NCI-H748 (cell line): ENCODE data around the gene LMNTD2.

Source experiments
- DNase-seq: peaks from one replicate; lab custom pipeline; 2025; ENCODE audit not compliant: unreplicated experiment; lab: John Stamatoyannopoulos, UW

Gene LMNTD2

DNA sequence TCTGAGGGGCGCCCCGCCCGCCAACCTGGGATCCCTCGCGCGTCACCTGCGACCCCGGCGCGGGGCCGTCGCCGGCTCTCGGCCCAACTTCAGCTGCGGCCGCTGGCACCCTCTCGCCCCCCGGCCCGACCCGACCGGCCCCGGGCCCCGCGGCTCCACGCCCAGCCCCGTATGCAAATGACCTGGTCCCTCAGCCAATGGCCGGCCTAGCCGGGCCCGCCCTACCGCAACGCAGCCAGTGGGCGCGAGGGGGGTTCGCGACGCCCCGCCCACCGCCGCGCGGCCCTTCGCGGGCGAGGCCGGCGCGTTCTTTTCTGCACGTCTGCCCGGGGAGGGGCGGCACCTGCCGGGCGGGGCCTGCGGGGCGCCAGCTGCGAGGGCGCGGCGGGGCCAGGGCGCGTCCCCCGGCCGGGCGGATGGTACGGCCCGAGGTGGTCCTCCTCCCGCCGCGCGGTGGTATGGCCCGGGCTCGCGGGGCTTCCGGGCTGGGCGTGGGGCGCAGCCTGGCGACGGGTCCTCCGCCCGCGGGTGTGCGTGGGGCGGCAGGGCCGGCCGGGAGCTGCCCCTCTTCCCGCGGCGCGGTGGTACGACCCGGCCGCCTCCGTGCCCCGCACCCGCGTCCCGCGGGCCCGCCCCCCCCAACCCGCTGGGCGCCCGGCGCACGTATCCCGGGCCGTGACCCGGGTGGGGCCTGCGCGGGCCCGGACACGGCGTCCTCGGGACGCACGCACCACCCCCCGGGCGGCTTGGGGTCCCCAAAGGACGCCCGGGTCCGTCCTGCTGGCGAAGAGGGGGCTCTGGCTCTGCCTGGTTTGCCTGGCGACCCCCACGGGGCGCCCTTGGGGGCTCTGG lies 8.0 kb upstream of the LMNTD2 start:
- peak; percentile 97 for DNase-seq

GRCh38 chr11:567629-568292 lies 7.2 kb upstream of the LMNTD2 start:
- DNase-seq: peak; percentile 69

DNA sequence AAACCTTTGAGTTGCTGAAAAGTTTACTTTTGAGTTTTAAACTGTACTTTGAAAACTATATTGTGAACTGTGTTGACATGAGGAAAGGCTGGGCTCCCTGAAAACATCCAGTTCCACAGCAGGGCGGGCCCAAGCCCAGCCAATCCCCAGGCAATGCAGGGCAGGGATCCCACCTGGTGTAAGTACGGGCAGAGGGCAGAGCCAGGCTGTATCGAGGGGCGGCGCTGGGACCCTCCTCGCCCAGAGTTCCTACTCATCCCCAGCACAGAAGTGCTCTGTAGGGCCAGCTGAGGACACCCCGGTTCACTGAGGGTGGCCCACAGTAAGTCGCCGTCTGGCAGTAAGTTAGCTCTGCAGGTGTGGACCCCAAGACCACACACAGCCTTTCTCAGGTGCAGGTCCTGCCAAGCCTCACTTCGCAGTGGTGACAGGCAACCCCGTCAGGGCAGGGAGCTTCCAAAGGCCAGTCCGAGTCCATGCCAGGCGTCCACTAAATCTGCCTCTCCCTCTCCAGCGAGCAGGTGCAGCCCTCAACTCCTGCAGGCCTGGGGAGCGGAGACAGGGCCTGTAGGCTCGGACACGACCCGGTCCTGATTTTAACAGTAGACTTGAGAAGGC lies 6.6 kb upstream of the LMNTD2 start:
- DNase-seq: no peak

DNA sequence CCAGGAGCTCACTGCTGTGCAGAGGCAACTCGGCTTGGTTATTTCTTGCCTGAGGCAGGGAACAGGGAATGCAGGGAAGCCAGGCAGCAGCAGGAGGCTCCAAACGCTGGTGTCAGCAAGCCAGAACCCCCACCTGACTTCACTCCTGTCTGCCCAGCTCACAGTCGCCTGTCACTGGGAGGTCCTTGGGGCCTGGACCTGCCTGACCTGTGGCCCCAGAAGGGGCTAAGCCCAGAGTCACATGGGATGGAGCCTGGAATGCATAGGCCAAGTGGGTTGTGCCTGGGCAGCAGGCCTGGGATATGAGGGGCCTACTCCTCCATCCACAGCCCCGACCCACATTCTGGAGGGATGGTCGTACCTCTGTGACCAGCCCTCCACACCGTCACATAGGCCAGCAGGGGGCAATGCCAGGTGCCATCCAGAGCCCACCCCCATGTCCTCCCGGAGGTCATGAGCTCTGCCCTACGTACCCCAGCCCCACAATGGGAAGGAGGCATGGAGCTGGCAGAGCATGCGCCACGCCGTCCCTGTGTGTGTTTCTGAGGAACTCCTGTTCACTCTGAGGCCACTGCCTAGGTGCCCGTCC lies 5.5 kb upstream of the LMNTD2 start:
- no peak for DNase-seq

GRCh38 chr11:563812-564578 lies 3.5 kb upstream of the LMNTD2 start:
- peak; percentile 15 for DNase-seq

DNA sequence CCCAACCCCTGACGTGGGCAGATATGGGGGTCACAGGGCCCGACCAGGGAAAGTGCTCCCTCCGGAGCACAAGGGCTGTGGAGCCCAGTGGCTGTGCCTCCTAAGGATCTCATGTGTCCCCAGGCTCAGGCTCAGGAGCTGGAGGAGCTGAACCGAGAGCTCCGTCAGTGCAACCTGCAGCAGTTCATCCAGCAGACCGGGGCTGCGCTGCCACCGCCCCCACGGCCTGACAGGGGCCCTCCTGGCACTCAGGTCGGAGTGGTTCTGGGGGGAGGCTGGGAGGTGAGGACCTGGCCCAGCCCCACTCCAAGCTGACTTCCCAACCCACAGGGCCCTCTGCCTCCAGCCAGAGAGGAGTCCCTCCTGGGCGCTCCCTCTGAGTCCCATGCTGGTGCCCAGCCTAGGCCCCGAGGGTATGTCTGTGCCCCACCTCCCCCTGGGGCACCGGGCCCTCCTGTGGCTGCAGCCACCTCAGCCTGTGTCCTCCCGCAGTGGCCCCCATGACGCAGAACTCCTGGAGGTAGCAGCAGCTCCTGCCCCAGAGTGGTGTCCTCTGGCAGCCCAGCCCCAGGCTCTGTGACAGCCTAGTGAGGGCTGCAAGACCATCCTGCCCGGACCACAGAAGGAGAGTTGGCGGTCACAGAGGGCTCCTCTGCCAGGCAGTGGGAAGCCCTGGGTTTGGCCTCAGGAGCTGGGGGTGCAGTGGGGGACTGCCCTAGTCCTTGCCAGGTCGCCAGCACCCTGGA lies 2.7 kb upstream of the LMNTD2 start:
- DNase-seq: no peak

GRCh38 chr11:562046-562645 lies 1.6 kb upstream of the LMNTD2 start:
- no peak for DNase-seq

DNA sequence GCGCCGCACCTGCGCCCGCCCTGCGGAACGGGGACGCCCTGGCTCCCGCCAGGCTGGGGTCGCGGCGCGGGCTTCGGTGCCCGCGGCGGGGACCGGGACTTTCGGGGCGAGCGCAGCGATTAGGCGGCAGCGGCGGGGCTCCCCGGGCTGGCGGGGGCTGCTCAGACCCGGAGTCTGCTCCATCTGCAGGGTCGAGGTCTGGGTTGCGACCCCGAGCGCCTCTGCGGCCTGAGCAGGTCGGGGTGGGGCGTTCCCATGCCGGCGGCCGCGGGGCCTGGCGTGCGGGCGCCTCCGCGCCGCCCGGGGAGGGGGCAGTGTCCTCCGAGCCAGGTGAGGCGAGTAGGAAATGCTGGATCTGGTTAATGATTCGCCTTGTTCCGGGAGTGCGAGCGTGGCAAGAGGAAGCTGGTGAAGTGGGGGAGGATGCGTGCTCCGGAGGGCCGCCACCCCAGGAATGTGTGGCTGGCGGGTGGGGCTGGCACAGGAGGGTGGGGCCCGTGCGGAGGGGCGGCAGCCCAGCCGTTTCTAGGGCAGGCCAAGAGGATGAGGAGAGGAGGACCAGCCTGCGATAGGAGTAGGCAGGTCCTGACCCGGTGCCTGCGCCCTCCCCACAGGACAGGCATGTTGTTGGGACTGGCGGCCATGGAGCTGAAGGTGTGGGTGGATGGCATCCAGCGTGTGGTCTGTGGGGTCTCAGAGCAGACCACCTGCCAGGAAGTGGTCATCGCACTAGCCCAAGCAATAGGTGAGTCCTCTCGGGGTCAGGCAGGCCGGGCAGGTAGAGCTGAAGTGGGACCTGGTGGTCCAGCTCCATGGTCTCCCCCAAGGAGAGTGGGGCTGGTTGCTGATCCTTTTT lies 838 bp upstream of the LMNTD2 start:
- DNase-seq: peak; percentile 57

DNA sequence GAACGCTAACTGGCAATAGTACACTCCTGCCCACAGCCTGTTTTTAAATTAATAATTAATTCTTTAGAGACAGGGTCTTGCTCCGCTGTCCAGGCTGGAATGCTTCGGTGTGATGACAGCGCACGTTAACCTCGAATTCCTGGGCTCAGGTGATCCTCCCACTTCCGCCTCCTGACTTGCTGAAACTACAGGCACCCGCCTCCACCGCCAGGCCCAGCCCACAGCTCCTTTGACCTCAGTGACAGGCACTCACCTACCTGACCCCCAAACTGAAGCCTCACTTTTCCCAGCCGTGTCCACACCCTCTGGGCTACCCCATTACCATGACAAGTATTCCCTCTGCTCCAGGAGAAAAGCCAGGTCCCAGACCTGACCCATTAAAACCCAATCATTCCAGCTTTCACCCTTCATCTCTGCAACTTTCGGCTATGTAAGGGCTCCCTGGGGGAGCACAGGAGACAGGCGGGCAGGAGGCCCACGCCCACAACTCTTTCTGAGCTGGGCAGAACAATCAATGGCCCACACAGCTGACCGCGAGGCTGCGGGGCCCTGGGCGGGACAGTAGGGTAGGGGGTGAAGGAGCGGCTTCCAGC lies 730 bp downstream of the LMNTD2 start:
- DNase-seq: no peak

GRCh38 chr11:559020-559620 lies 1.4 kb downstream of the LMNTD2 start:
- DNase-seq: peak; percentile 30

DNA sequence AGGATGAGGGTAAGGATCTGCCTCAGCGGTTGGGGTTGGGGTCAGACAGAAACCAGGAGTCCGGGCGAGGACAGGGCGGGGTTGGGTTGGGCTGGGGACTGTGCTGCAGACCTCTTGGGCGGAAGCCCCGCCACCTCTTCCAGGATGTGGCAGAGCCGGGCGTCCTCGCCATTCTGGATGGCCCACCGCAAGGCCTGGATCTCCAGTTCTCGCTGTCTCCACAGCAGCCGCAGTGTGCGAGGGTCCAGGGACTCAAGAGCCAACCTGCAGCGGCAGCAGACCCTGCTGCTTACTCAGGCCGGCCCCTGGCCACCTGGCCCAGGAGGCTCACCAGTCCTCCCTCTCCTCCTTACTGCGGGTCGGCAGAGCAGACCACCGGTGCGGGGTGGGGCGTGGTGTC lies 2.0 kb downstream of the LMNTD2 start:
- DNase-seq: no peak

- no peak for DNase-seq
Observed at GRCh38 chr11:557328-558132, 3.0 kb downstream of the LMNTD2 start.

DNA sequence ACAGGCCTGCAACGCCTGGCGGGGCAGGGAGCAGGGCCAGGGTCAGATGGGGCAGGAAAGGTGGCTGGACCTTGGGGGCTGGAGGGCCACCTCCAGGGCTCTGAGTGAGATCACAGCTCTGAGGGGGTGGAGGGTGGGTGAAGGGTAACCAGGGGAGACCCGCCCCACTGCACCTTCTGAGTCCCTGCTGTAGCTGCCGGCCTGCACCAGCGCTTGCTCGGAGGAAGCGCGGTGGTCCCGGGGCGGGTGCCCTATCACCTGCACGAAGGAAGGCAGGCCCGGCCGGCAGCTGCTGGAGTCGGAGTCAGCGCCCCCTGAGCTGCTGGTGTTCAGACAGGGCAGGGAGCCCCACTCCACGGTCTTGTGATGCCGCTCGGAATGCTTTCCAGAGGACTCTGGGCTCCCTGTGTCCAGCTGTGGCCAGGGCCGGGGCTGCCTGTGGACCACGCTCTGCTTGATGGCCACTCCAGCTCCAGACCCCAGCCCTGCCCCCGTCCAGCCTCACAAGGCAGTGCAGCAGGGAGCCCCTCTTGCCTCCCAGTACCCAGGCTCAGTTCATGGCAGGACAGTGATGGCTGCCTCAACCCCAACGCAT lies 3.8 kb downstream of the LMNTD2 start:
- no peak for DNase-seq

- DNase-seq: peak; percentile 48
Observed at GRCh38 chr11:555780-556661, 4.5 kb downstream of the LMNTD2 start.

DNA sequence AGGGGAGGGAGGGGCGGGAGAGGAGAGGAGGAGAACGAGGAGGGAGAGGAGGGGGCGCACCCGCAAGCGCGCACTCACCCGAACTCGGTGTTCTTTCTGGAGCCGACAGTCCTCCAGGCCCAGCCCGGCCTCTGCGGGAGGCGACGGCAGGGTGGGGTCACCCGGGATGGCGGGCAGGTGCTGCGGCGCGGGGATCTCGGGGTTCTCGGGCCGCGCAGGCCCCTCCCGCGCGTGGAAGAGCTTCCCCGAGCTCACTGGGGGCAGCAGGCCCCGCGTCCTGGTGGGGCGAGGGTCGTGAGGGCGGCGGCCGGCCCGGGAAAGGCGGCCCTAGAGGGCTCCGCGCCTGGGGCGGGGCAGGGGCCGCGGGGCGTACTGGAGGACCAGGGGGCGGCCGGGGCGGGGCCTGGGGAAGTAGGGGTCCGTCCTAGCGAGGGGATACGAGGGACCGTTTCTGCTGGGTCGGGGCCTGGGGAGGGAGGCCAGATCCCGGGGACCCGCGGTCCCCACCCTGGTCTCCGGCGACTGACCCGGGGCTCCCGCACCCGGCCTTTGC lies 5.2 kb downstream of the LMNTD2 start:
- peak; percentile 49 for DNase-seq
